Activated naive CD4-positive, alpha-beta T cell treated with anti-CD3 and anti-CD28 coated beads, Interleukin-2, amount 50 U/mL, for 16 hours (primary cell): ENCODE data around the gene HMGN1.

ENCODE experiments used
- DNase-seq: peaks from one replicate; pipeline ENCODE4 v3.0.0-alpha.2; 2020

The HMGN1 gene

GRCh38 chr21:39327727-39328126 is 21.2 kb downstream of the HMGN1 start:
- DNase-seq: no peak

- no peak for DNase-seq
Measured at GRCh38 chr21:39326607-39327307, 22.1 kb downstream of the HMGN1 start.

DNA sequence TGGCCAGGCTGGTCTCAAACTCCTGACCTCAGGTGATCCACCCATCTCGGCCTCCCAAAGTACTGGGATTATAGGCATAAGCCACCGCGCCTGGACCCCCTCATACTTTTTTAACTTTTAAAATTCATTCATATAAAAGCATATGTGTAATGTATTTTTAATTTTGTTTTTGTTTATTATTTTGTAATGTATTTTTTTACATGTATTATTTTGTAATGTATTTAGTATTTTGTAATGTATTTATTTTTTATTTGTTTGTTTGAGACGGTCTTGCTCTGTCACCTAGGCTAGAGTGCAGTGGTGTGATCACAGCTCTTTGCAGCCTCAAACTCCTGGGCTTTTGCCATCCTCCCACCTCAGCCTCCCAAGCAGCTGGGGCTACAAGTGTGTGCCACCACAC is 23.4 kb downstream of the HMGN1 start:
- DNase-seq: no peak

GRCh38 chr21:39321424-39321823 is 27.5 kb downstream of the HMGN1 start:
- no peak for DNase-seq

DNA sequence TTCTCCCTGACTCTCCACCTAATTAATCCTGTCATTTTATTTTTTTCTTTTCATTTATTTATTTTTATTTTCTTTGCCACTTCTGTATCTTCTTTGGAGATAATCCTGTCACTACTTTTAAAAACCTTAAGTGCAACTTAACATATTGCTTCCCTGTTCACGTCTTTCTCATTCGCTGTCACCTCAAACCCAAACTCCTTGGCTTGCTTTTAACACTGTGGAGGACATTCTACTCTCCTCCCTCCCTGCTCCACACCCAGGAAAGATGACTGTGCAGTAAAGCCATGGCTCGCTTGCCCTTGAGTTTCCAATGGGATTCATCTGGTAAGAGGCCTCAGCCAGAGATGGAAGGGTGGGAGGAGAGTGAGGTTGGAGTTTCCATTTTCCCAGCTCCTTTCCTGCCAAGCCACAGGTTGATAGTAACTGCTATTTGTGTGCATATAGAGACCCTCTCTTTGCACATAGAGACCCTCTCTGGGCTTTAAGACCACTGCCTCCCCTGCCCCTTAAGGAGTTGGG is 29.0 kb downstream of the HMGN1 start:
- no peak for DNase-seq

GRCh38 chr21:39319251-39319756 is 29.6 kb downstream of the HMGN1 start:
- DNase-seq: no peak

GRCh38 chr21:39318091-39318959 is 30.6 kb downstream of the HMGN1 start:
- DNase-seq: no peak

- no peak for DNase-seq
Measured at GRCh38 chr21:39317134-39318090, 31.5 kb downstream of the HMGN1 start.

DNA sequence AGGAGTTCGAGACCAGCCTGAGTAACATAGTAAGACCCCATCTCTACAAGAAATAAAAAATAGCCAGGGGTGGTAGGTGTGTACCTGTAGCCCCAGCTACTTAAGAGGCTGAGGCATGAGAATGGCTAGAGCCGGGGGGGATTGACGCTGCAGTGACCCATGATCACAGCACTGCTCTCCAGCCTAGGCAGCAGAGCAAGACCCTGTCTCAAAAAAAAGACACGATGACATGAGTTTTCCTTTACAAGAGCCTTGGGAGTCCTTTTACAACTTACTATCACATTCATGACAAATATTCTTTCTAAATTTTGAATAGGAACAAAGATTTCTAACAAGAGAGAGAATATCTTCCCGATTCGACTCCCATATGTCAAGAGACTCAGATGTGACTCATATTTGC is 32.2 kb downstream of the HMGN1 start:
- no peak for DNase-seq

GRCh38 chr21:39315603-39316445 is 33.1 kb downstream of the HMGN1 start:
- DNase-seq: no peak

DNA sequence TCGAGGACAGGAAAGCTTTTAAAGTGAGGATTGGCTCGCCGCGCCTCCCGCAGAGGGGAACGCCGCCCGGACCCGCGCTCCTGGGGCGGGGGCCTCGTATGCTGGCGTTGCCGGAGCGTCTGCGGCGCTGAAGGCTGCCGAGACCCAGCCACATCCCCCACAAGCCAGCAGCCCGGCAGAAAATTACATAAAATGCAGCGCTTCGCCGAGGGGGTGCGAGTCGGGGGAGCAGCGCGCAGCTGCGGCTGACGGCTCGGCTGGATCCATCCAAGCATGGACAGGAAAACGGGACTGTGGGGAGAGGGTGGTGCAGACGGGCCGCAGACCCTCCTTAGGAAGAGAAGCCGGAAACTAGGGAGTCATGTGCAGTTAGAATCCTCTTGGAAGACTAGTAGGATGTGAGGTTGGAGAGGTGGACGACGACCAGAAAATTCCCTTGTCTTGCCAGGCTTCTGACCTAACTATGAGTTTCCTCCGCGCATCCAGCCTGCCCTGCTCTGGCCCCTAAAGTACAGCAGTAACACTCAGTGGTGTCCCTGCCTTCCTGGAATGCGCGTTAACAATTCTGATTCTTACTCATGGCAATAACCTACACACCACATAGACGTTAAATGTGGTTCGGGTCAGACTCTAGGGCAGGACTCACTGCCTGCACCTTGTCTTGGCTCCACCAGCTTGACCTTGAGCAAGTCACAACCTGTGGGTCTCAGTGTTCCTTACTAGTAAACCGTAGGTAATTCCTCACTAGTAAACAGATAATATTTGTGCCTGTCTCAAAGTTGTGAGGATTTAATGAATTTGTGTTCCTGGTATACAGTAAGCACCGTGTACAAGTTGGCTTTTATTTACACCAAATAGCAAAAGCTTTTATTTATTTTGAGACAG is 34.5 kb downstream of the HMGN1 start:
- DNase-seq: peak; percentile 53

GRCh38 chr21:39313571-39314142 is 35.2 kb downstream of the HMGN1 start, which contains the start of gene BRWD1:
BRWD1 (minus strand) TSS chr21:39313632; CDS start chr21:39313491, 141 bp downstream.
- peak; percentile 82 for DNase-seq

- no peak for DNase-seq
Measured at GRCh38 chr21:39313042-39313570, 35.8 kb downstream of the HMGN1 start.

DNA sequence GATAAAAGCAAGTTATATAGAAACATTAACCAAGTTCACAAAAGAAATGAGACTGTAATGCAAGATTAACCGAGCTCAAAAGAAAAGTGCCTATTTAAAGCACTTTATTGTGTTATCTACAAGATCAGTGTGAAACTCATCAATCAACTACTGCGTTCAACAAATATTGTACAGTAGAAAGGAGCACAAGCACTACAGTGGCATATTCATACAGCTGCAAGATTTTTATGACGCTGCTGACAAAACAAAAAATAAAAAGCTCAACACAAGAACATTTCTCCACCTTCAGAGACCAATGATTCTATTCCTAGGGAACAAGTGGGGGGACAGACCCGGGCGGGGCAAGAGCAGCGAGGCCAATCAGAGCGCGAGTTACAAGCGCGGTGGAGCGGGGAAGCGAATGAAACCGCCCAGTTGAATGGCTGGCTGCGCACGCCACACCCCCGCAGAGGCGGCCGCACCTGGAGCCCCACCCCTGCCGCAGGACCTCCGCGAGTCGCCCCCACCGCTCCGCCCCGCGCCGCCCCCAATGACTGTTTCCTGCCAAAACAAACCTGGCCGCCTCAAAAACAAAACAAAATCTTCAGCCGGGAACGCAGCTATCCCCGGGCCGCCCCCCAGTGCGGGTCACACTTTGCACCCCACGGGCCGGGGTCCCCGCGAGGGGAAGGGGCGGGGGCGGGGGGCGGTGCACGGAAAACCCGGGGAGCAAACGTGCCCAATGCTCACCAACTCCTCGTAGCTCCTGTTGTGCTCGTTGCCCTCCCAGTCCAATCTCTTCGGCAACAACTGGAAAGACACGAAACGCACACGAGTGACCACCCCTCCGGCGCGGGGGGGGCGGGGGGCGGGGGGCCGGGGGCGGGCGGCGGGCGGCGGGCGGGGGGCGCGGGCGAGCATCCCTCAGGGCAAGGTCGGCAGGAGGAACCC is 36.5 kb downstream of the HMGN1 start:
- DNase-seq: peak; percentile 96

GRCh38 chr21:39311164-39311563 is 37.7 kb downstream of the HMGN1 start:
- no peak for DNase-seq

DNA sequence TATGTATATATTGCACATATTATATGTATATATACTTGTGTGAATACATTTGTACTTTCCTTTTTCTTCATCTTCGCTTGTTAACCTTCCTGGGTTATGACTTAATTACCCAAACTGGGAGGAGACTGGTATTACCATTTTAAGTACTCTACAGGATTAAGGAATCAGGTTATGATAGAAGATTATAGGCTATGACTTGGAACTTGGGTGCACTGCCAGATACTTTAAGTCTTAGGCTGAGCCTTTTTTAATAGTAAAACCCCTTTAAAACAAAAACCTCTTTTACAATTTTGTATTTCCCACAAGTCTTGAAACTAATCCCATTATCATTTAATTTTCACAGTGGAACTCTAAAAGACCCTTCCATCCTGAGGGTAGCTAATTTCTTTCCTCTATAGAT is 41.4 kb downstream of the HMGN1 start:
- no peak for DNase-seq

DNA sequence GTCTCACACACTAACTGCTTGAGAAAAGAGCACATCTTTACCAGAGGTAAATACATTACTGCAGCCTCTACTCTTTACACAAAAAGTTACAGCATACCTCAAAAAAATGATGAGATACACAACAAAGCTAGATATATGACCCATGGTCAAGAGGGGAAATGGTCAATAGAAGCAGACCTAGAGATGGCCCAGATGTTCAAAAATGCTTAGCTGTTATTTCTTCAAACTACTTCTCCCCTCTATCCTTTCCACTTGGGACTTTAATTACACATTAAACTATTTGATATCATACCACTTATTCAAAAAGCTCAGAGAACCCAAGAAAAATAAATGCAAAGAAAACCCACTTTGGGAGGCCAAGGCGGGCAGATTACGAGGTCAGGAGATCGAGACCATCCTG is 48.3 kb downstream of the HMGN1 start:
- DNase-seq: no peak

GRCh38 chr21:39296891-39297290 is 52.0 kb downstream of the HMGN1 start:
- no peak for DNase-seq
